Fibroblast of villous mesenchyme (primary cell): ENCODE measurements around the gene PDCD10. TPM values are rescaled to one million over a fixed set of nuclear protein-coding genes. Genes with fewer than 3 reads are reported as not detected.

Experiments used
- DNase-seq: peaks from one replicate; pipeline ENCODE4 v3.0.0-alpha.2; 2010; ENCODE audit warnings: low read depth
- H3K4me3 ChIP-seq: 2 replicates; pipeline ENCODE4 v1.5.1; 2011; ENCODE audit warnings: low read depth, mild to moderate bottlenecking, low read length
- total RNA-seq: library from RNA; depleted of rRNA; stranded (reverse); fragments of >200 nt; gene quantifications from 2 replicates; pipeline ENCODE4 v1.2.3, GENCODE V29; 2012
- TF ChIP-seq, protein P1 (sequence below): IDR thresholded peaks from 2 replicates; pipeline ENCODE4 v1.5.1; 2012; ENCODE audit warnings: low read depth, mild to moderate bottlenecking, low read length; ENCODE audit not compliant: insufficient read depth

PDCD10 gene
- 79.9 and 84.1 TPM in 2 replicates for total RNA-seq

DNA sequence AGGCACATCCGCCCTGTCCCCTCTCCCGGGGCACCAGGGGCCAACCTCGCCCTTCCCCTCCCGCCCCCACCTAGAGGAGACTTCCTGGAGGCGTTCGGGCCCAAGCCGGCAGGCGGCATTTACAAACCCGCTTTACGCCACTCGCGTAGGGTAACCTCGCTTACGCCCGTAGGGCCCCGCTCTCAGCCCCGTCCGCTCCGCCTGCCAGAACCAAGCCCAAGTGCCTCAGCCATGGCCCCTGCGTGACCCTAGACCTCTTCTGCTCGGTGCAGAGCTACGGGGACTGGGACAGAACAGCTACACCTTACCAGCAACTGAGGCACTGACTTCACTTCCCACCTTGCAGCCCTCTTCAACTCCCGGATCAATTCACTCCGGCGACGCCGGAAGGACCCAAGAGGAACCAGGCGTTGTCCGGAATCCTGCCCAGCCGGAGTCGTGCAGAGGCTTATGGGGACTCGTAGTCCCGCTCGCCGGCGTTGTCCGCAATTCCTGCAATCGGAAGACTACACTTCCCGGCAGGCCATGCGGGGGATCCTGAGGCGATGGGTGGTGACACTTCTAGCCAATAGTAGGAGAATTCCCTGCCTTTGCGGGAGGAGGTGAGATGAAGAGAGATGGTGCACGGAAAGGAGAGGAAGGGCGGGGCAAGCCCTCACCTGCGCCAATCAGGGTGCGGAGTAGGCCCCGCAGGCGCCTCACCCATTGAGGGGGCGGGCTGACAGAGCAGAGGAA, at the start of gene PDCD10:
Gene PDCD10 (minus strand): TSS at position 395 of the 735 bp plus-strand sequence. CDS start 14,735 bp downstream, outside the sequence.
- peak; percentile 99 for DNase-seq
- peak within 1 kb of the TSS; percentile 98 for H3K4me3 ChIP-seq
- TF ChIP-seq, protein P1, sequence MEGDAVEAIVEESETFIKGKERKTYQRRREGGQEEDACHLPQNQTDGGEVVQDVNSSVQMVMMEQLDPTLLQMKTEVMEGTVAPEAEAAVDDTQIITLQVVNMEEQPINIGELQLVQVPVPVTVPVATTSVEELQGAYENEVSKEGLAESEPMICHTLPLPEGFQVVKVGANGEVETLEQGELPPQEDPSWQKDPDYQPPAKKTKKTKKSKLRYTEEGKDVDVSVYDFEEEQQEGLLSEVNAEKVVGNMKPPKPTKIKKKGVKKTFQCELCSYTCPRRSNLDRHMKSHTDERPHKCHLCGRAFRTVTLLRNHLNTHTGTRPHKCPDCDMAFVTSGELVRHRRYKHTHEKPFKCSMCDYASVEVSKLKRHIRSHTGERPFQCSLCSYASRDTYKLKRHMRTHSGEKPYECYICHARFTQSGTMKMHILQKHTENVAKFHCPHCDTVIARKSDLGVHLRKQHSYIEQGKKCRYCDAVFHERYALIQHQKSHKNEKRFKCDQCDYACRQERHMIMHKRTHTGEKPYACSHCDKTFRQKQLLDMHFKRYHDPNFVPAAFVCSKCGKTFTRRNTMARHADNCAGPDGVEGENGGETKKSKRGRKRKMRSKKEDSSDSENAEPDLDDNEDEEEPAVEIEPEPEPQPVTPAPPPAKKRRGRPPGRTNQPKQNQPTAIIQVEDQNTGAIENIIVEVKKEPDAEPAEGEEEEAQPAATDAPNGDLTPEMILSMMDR, result peak; percentile 7

- no peak overlapping the region for H3K4me3 ChIP-seq
- no peak for DNase-seq
- TF ChIP-seq, protein P1, result no peak
These were observed 49.1 kb upstream of the PDCD10 start for GRCh38 chr3:167783781-167784180.

DNA sequence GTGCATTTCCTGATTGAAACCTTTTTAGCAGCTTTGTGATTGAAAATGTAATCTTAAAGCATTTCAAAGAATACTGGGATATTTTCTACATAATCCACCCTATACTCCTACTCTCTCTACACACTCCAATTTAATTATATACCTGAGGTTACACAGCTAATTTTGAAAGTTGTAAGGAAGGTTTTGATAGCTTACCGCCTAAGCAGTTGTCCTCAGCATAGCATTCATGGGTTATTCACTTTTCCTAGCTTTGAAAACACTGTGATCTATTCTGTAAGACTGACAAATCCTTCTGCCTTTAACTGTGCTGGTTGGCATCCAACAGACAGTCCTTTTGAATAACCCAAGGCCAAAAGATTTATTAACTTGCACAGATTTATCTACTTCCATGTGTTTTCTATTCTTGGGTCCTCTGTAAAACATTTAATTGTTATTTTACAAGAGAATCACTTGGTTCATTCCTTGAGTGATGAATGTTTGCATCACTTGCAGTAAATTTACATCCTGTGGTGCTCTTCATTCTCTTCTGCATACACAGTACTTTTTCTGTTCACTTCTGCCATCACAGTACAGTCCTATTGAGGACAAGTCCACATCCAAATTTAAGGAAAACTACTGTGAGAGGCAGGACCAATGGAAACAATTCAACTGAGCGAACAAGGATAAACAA, 45.7 kb upstream of the PDCD10 start:
- TF ChIP-seq, protein P1, result no peak
- no peak for DNase-seq
- H3K4me3 ChIP-seq, result no peak overlapping the region

GRCh38 chr3:167777356-167777755, 42.7 kb upstream of the PDCD10 start:
- no peak overlapping the region for H3K4me3 ChIP-seq
- TF ChIP-seq, protein P1, result no peak
- DNase-seq, result no peak

- TF ChIP-seq, protein P1, result no peak
- H3K4me3 ChIP-seq, result no peak overlapping the region
- no peak for DNase-seq
These were observed 41.5 kb upstream of the PDCD10 start for GRCh38 chr3:167776066-167776685.

GRCh38 chr3:167773584-167773983, 38.9 kb upstream of the PDCD10 start:
- no peak overlapping the region for H3K4me3 ChIP-seq
- TF ChIP-seq, protein P1, result no peak
- DNase-seq, result no peak
